GM12878 (cell line): ENCODE results near the gene IFT172. TPM values are rescaled to one million over a fixed set of nuclear protein-coding genes. Genes with fewer than 3 reads are reported as not detected.

Experiments used
- ATAC-seq: fragments of 200-7000 bp; cut with Tn5 transposase; 3 replicates; pipeline ENCODE4 v1.9.1; 2020; ENCODE audit warnings: mild to moderate bottlenecking, moderate library complexity
- BruUV-seq: library from RNA; stranded (reverse); fragments of 400-500 nt; replicated peaks from 2 replicates; lab custom pipeline; 2021; lab: Mats Ljungman, UMichigan
- CTCF ChIA-PET: fragments of 300-600 bp; sonication (Branson Sonifier 250); formaldehyde crosslinking; extraction: SDS; loops from one replicate; lab custom pipeline; 2021; ENCODE audit warnings: inconsistent platforms; lab: Yijun Ruan, JAX
- POLR2A ChIA-PET: fragments of 350-600 bp; formaldehyde crosslinking; extraction: SDS; loops from one replicate; lab custom pipeline; 2021; ENCODE audit warnings: inconsistent platforms; lab: Charles Lee
- RAD21 ChIA-PET: fragments of 300-600 bp; sonication (Branson Sonifier 250); formaldehyde crosslinking; loops from one replicate; lab custom pipeline; 2023; ENCODE audit warnings: antibody characterized with exemption; ENCODE audit not compliant: unreplicated experiment; lab: Charles Lee
- SMC1A ChIA-PET: fragments of 300-600 bp; sonication (Branson Sonifier 250); formaldehyde crosslinking; loops from one replicate; lab custom pipeline; 2023; ENCODE audit not compliant: unreplicated experiment, uncharacterized antibody; lab: Charles Lee
- DNase-seq: peaks from one replicate; pipeline ENCODE4 v3.0.0-alpha.2; 2011; ENCODE audit warnings: low read depth, low spot score
- FAIRE-seq: peaks from 3 replicates; lab custom pipeline; 2011; peaks lifted over from hg19 to GRCh38; lab: Jason Lieb, UNC
- H2AFZ ChIP-seq: 2 replicates; pipeline ENCODE4 v1.6.0; 2011; ENCODE audit warnings: low read depth, low read length, control low read depth; ENCODE audit not compliant: control insufficient read depth
- H3K27ac ChIP-seq: 2 replicates; pipeline ENCODE4 v1.5.1; 2011; ENCODE audit warnings: control low read depth; ENCODE audit not compliant: control insufficient read depth, insufficient read depth
- H3K27me3 ChIP-seq, 2 experiments: replicated peaks in 1 of 2; 2 replicates each; pipeline versions ENCODE4 v1.6.0 to v1.6.1; 2011; ENCODE audit warnings: low read length in 1 of 2; ENCODE audit not compliant: control insufficient read depth in 2 of 2, insufficient read depth in 2 of 2
- H3K36me3 ChIP-seq, 2 experiments: 2 replicates each; pipeline ENCODE4 v1.5.1; 2011; ENCODE audit warnings: low read length in 1 of 2; ENCODE audit not compliant: control insufficient read depth in 2 of 2, insufficient read depth in 2 of 2
- H3K4me1 ChIP-seq: 2 replicates; pipeline ENCODE4 v1.6.1; 2011; ENCODE audit warnings: mild to moderate bottlenecking, low read length, moderate library complexity, mixed read lengths; ENCODE audit not compliant: control insufficient read depth, insufficient read depth
- H3K4me2 ChIP-seq: 2 replicates; pipeline ENCODE4 v1.6.0; 2011; ENCODE audit warnings: control low read depth; ENCODE audit not compliant: control insufficient read depth, insufficient read depth
- H3K4me3 ChIP-seq: fragments of 200-600 bp; sonication (generic); 2 replicates; pipeline ENCODE4 v1.5.1; 2016
- H3K79me2 ChIP-seq: 2 replicates; pipeline ENCODE4 v1.6.0; 2011; ENCODE audit warnings: low read length; ENCODE audit not compliant: control insufficient read depth, insufficient read depth
- H3K9ac ChIP-seq: 2 replicates; pipeline ENCODE4 v1.8.0; 2011; ENCODE audit warnings: low read length, control low read depth, mixed read lengths; ENCODE audit not compliant: control insufficient read depth, insufficient read depth
- H3K9me3 ChIP-seq: replicated peaks from 3 replicates; pipeline ENCODE4 v1.5.1; 2011; ENCODE audit warnings: mild to moderate bottlenecking, low read length; ENCODE audit not compliant: control insufficient read depth, insufficient read depth
- H4K20me1 ChIP-seq: 2 replicates; pipeline ENCODE4 v1.6.0; 2011; ENCODE audit not compliant: control insufficient read depth, insufficient read depth
- CUX1 ChIP-seq: IDR thresholded peaks from 2 replicates; pipeline ENCODE4 v1.6.1; 2012; ENCODE audit warnings: improper control_type of control experiment, low read depth, low read length; ENCODE audit not compliant: insufficient replicate concordance
- HCFC1 ChIP-seq: fragments of 150-350 bp; IDR thresholded peaks from 2 replicates; pipeline ENCODE4 v1.6.1; 2014; ENCODE audit warnings: low read length
- HDAC2 ChIP-seq: fragments of 200-600 bp; sonication (generic); IDR thresholded peaks from 2 replicates; pipeline ENCODE4 v1.6.1; 2017
- JUND ChIP-seq: IDR thresholded peaks from 2 replicates; pipeline ENCODE4 v1.6.1; 2012; ENCODE audit warnings: low read depth, mild to moderate bottlenecking, low read length, improper control_type of control experiment, moderate library complexity
- KDM1A ChIP-seq: fragments of 200-600 bp; sonication (generic); IDR thresholded peaks from 2 replicates; pipeline ENCODE4 v1.6.1; 2016; ENCODE audit warnings: borderline replicate concordance
- NFYB ChIP-seq: IDR thresholded peaks from 2 replicates; pipeline ENCODE4 v1.6.1; 2011; ENCODE audit warnings: low read depth, mild to moderate bottlenecking, low read length, improper control_type of control experiment, moderate library complexity; ENCODE audit not compliant: insufficient read depth
- POLR2AphosphoS5 ChIP-seq: IDR thresholded peaks from 2 replicates; pipeline ENCODE4 v1.6.1; 2011; ENCODE audit warnings: mild to moderate bottlenecking, low read length, inconsistent platforms
- POU2F2 ChIP-seq: IDR thresholded peaks from 3 replicates; pipeline ENCODE4 v1.6.1; 2011; ENCODE audit warnings: low read depth, mild to moderate bottlenecking, low read length, borderline replicate concordance
- RCOR1 ChIP-seq: conservative IDR thresholded peaks from 2 replicates; pipeline ENCODE4 v1.6.1; 2012; ENCODE audit warnings: low read depth, low read length, improper control_type of control experiment
- SKIL ChIP-seq: fragments of 450-650 bp; IDR thresholded peaks from 2 replicates; pipeline ENCODE4 v1.6.1; 2017; ENCODE audit warnings: mild to moderate bottlenecking, low read depth, inconsistent platforms; ENCODE audit not compliant: poor library complexity, severe bottlenecking
- ZZZ3 ChIP-seq: IDR thresholded peaks from 2 replicates; pipeline ENCODE4 v1.6.1; 2011; ENCODE audit warnings: low read depth; ENCODE audit not compliant: control insufficient read depth, insufficient read length
- WGBS: methylation state at CpG from one replicate; pipeline ENCODE4 v1.1.6; 2016; ENCODE audit warnings: low lambda C conversion rate; ENCODE audit not compliant: insufficient replicate concordance, insufficient coverage; ENCODE audit errors: missing lambda C conversion rate; 5-methylcytosine and 5-hydroxymethylcytosine counted together
- in situ Hi-C: fragments of 300-500 bp; cut with MboI; formaldehyde crosslinking; loops from 9 replicates; pipeline ENCODE4 v1.14.3; 2018; ENCODE audit warnings: mixed read lengths
- intact Hi-C: fragments of 100-400 bp; cut with micrococcal nuclease; formaldehyde crosslinking; loops from one replicate; pipeline ENCODE4 v1.14.2; 2022; ENCODE audit not compliant: unreplicated experiment
- polyA plus RNA-seq, 11 experiments: library from polyadenylated mRNA; depleted of rRNA in 4 of 11; unstranded in 6 of 11; stranded (reverse) in 5 of 11; fragments of >200 nt; fragmentation: Nextera tagmentation in 4 of 11; fragmentation: Illumina TruSeq in 1 of 11; extraction: Ambion mirVana in 4 of 11; extraction: Trizol in 1 of 11; gene quantifications; 1 replicate in 1 of 11; 2 replicates in 10 of 11; pipeline versions ENCODE4 v1.2.1 to v1.2.3, GENCODE V29; 2011 to 2016; ENCODE audit warnings: inconsistent platforms in 2 of 11, missing spikeins in 2 of 11, low read depth in 1 of 11
- total RNA-seq, 4 experiments: library from RNA; depleted of rRNA in 3 of 4; stranded (reverse); fragments of >200 nt in 3 of 4; fragmentation: Illumina TruSeq in 1 of 4; extraction: Trizol in 1 of 4; gene quantifications; 2 replicates each; pipeline versions ENCODE4 v1.2.1 to v1.2.3, GENCODE V29; 2013 to 2021
- TF ChIP-seq, protein P1 (sequence below): fragments of 450-650 bp; IDR thresholded peaks from 2 replicates; pipeline ENCODE4 v1.6.1; 2017; ENCODE audit warnings: mild to moderate bottlenecking

Gene IFT172
- total and polyA plus RNA-seq, 10 of the 15 experiments (the other 5 are each of a cell fraction or from before 2014, with no cell fraction given) = 2.4 to 8.6 (median 6.2) TPM

DNA sequence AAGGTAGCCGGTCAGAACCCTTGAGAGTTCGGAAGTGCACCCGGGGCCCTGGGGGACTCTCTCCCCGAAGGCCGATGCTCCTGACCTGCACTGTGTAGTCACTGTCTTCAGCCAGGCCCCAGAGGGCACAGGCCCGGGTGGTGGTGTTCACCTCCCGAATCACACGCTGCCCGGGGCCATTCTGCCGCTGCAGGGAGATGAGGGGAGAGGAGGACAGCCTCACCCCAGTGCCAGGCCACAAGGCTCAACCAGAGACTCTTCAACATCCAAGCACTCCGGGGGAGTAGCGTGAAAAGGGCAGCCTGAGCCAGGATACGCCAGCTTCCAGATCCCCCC lies 4.4 kb upstream of the IFT172 start:
- no peak for TF ChIP-seq POU2F2
- no peak for TF ChIP-seq NFYB
- TF ChIP-seq SKIL = no peak
- no peak for TF ChIP-seq HCFC1
- no peak for TF ChIP-seq CUX1
- TF ChIP-seq JUND = no peak
- no peak for TF ChIP-seq KDM1A
- TF ChIP-seq, protein P1, sequence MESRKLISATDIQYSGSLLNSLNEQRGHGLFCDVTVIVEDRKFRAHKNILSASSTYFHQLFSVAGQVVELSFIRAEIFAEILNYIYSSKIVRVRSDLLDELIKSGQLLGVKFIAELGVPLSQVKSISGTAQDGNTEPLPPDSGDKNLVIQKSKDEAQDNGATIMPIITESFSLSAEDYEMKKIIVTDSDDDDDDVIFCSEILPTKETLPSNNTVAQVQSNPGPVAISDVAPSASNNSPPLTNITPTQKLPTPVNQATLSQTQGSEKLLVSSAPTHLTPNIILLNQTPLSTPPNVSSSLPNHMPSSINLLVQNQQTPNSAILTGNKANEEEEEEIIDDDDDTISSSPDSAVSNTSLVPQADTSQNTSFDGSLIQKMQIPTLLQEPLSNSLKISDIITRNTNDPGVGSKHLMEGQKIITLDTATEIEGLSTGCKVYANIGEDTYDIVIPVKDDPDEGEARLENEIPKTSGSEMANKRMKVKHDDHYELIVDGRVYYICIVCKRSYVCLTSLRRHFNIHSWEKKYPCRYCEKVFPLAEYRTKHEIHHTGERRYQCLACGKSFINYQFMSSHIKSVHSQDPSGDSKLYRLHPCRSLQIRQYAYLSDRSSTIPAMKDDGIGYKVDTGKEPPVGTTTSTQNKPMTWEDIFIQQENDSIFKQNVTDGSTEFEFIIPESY = no peak
- no peak for TF ChIP-seq POLR2AphosphoS5
- TF ChIP-seq ZZZ3 = no peak
- no peak for TF ChIP-seq HDAC2
- no peak for TF ChIP-seq RCOR1
- peaks cover 6 to 13% of the 10 kb centered on the region in 2 experiments; a peak in 3 of 4 replicates for H3K27me3 ChIP-seq
- SMC1A ChIA-PET = no interaction called here
- H3K27ac ChIP-seq = no peak overlapping the region
- H3K36me3 ChIP-seq = no peaks in the 10 kb centered on the region
- intact Hi-C loops (no loop called here), in situ Hi-C loops (no loop called here)
- no peaks in the 10 kb centered on the region for H3K9me3 ChIP-seq
- no peak overlapping the region for H3K4me2 ChIP-seq
- FAIRE-seq (no peak), ATAC-seq (no peak), DNase-seq (no peak)
- peaks cover 3% of the 10 kb centered on the region; the same call in 1 of the 2 replicates for H3K4me1 ChIP-seq
- no TSS peak for BruUV-seq
- RAD21 ChIA-PET = no interaction called here
- no peak overlapping the region for H3K9ac ChIP-seq
- CTCF ChIA-PET = no interaction called here
- no peaks in the 10 kb centered on the region for H3K79me2 ChIP-seq
- no peak overlapping the region for H3K4me3 ChIP-seq
- POLR2A ChIA-PET = no interaction called here
- no peaks in the 10 kb centered on the region for H4K20me1 ChIP-seq
- 82% methylated on average over 13 of the region's 13 CpGs for WGBS
- no peak overlapping the region for H2AFZ ChIP-seq
